Upper lobe of right lung (tissue), 1 donor: Measurements from ENCODE around the gene CTNNBL1. TPM values are rescaled to one million over a fixed set of nuclear protein-coding genes. Genes with fewer than 3 reads are reported as not detected.
A peak's percentile ranks its signal among the peaks of the same experiment; 100 is the strongest.
"Not testable (repeated sequence)": the region's sequence is repeated elsewhere in the genome, so short reads cannot be mapped to it uniquely, and the experiment has no call there.

Source experiments
- ATAC-seq: fragments of 200-7000 bp; cut with Tn5 transposase; one replicate; pipeline ENCODE4 v1.9.1; 2020; ENCODE audit warnings: mild to moderate bottlenecking, moderate library complexity
- DNase-seq: peaks from one replicate; pipeline ENCODE4 v3.0.0-alpha.2; 2020
- H3K27ac ChIP-seq: fragments of 200-600 bp; one replicate; pipeline ENCODE4 v1.8.0; 2022
- H3K27me3 ChIP-seq: fragments of 200-600 bp; one replicate; pipeline ENCODE4 v1.8.0; 2022; ENCODE audit warnings: mild to moderate bottlenecking
- H3K36me3 ChIP-seq: fragments of 200-600 bp; one replicate; pipeline ENCODE4 v1.8.0; 2022
- H3K4me1 ChIP-seq: fragments of 200-600 bp; one replicate; pipeline ENCODE4 v1.8.0; 2022
- H3K4me3 ChIP-seq: fragments of 200-600 bp; one replicate; pipeline ENCODE4 v1.8.0; 2022; ENCODE audit warnings: mild to moderate bottlenecking
- H3K9me3 ChIP-seq: fragments of 200-600 bp; one replicate; pipeline ENCODE4 v1.8.0; 2022
- intact Hi-C: fragments of 100-400 bp; cut with DNase I; formaldehyde crosslinking; loops from one replicate; pipeline ENCODE4 v1.11.0; 2022
- total RNA-seq: library from RNA; stranded (reverse); fragmentation: NEBNext Ultra II Directional; extraction: Animal tissue kit (Norgen Biotek cat#: 25700); gene quantifications from one replicate; pipeline ENCODE4 v1.2.1, GENCODE V29; 2021
- TF ChIP-seq, protein P1 (sequence below): fragments of 200-600 bp; IDR thresholded peaks from one replicate; pipeline ENCODE4 v1.8.0; 2022; ENCODE audit warnings: antibody characterized with exemption
- donor health status: DM: no; HTN: yes; CAD: no; lungs with severe emphysema.

CTNNBL1 gene
- total RNA-seq, 1 donor from 2014 or later, result 52.8 TPM

DNA sequence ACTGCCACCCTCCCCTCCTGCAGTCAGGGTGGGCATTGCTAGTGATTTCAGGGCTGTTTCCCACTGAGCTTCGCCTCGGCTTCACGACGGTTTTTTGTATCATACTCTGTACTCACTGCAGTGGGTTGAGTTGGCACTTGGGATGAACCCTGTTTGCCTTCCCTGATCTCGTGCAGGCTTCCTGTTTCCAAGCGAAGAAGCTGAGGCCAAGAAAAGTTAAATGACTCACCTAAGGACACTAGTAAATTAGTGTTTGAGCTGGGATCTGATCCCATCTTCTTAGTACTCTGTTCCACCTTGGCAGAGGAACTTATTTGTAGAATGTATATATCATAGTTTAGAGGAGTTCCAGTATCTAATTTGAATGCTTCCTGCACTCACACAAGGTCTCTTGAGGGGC lies 158.8 kb downstream of the CTNNBL1 start:
- H3K27ac ChIP-seq, result no peak overlapping the region
- TF ChIP-seq, protein P1, sequence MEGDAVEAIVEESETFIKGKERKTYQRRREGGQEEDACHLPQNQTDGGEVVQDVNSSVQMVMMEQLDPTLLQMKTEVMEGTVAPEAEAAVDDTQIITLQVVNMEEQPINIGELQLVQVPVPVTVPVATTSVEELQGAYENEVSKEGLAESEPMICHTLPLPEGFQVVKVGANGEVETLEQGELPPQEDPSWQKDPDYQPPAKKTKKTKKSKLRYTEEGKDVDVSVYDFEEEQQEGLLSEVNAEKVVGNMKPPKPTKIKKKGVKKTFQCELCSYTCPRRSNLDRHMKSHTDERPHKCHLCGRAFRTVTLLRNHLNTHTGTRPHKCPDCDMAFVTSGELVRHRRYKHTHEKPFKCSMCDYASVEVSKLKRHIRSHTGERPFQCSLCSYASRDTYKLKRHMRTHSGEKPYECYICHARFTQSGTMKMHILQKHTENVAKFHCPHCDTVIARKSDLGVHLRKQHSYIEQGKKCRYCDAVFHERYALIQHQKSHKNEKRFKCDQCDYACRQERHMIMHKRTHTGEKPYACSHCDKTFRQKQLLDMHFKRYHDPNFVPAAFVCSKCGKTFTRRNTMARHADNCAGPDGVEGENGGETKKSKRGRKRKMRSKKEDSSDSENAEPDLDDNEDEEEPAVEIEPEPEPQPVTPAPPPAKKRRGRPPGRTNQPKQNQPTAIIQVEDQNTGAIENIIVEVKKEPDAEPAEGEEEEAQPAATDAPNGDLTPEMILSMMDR, result no peak
- H3K4me1 ChIP-seq, result no peaks in the 10 kb centered on the region
- no peak for ATAC-seq
- H3K4me3 ChIP-seq, result no peak overlapping the region
- no peaks in the 10 kb centered on the region for H3K27me3 ChIP-seq
- H3K36me3 ChIP-seq, result peaks cover 32% of the 10 kb centered on the region
- H3K9me3 ChIP-seq, result no peaks in the 10 kb centered on the region
- intact Hi-C loops, result no loop called here
- no peak for DNase-seq

DNA sequence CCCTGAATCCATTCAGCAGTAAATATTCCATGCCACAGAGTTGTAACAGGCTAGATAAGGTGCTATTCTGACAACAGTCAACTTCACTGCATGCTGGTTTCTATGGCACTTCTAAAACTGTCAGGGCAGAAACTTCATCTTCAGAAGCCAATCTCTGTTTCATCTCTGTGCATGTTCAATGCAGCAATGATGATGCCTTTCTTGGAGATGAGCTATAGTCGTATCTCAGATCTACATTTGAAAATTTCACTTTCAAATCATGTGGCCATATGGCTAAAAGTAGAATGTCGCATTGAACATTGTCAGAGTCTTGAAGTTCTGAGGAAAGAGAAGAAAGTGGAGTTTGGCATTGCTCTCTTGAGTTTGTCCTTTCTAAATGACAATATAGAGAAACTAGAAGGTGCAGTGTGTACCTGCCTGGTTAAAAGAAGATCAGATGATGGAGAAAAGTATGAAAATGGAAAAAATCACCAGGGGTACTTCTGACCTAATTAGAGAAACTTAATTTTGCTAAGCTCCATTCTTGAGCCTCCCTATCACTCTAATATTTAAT lies 160.1 kb downstream of the CTNNBL1 start:
- Histone ChIP-seq H3K4me3 (no peak overlapping the region), H3K4me1 (no peaks in the 10 kb centered on the region), H3K9me3 (no peaks in the 10 kb centered on the region), H3K36me3 (peaks cover 32% of the 10 kb centered on the region), H3K27ac (no peak overlapping the region), H3K27me3 (no peaks in the 10 kb centered on the region)
- no peak for ATAC-seq
- DNase-seq, result no peak
- intact Hi-C loops, result no loop called here
- TF ChIP-seq, protein P1, result no peak

DNA sequence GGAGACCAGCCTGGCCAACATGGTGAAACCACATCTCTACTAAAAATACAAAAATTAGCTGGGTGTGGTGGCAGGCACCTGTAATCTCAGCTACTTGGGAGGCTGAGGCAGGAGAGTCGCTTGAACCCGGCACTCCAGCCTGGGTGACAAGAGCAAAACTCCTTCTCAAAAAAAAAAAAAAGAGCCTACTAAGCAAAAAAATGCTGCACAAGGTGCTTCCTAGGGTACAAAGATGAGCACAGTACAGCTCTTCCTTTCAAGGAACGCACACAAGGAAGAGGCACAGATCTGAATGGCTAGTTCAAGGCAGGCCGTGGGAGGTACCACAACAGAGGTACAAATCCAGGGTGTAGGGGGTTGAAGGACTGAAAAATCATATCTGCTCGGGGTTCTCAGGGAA lies 162.2 kb downstream of the CTNNBL1 start:
- DNase-seq, H3K27me3 ChIP-seq, H3K4me3 ChIP-seq, H3K4me1 ChIP-seq, H3K9me3 ChIP-seq, ATAC-seq, H3K27ac ChIP-seq, intact Hi-C loops: not testable (repeated sequence)
- peaks cover 45% of the 10 kb centered on the region for H3K36me3 ChIP-seq

DNA sequence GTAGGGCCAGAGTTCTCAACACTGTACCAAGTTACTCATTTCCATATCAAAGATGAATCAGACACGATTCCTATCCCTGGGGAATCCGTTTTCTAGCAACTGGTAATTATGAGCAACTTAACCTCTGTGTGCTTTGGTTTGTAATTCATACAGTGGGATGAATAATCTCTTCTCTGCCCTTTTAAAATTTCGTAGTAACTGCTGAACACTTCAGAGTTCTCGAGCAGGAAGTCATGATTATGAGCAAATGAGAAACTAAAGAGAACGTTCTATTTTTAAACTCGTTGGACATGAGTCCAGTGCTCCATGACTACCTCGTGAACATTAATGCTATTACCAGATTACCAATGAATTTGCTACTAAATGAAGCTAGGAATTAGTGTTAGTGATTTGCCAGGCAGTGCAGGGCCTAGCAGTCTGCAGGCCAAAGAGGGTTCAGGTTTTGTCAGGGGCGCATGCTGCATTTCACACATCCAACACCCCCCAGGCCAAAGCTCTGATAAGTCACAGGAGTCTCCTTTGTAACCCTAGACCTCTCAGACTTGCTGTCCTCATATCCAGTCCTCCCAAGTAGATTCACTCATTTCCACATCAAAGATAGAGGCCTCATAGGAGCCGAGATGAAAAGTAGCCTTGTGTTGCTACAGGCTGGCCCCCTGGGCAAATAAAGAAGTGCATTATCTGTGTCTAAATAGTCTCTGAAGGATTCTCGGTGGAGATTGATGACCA lies 163.3 kb downstream of the CTNNBL1 start:
- no peaks in the 10 kb centered on the region for H3K9me3 ChIP-seq
- ATAC-seq, result no peak
- intact Hi-C loops, result no loop called here
- DNase-seq, result no peak
- peaks cover 47% of the 10 kb centered on the region for H3K36me3 ChIP-seq
- no peaks in the 10 kb centered on the region for H3K27me3 ChIP-seq
- no peak overlapping the region for H3K27ac ChIP-seq
- no peak overlapping the region for H3K4me3 ChIP-seq
- TF ChIP-seq, protein P1, result no peak
- no peaks in the 10 kb centered on the region for H3K4me1 ChIP-seq

DNA sequence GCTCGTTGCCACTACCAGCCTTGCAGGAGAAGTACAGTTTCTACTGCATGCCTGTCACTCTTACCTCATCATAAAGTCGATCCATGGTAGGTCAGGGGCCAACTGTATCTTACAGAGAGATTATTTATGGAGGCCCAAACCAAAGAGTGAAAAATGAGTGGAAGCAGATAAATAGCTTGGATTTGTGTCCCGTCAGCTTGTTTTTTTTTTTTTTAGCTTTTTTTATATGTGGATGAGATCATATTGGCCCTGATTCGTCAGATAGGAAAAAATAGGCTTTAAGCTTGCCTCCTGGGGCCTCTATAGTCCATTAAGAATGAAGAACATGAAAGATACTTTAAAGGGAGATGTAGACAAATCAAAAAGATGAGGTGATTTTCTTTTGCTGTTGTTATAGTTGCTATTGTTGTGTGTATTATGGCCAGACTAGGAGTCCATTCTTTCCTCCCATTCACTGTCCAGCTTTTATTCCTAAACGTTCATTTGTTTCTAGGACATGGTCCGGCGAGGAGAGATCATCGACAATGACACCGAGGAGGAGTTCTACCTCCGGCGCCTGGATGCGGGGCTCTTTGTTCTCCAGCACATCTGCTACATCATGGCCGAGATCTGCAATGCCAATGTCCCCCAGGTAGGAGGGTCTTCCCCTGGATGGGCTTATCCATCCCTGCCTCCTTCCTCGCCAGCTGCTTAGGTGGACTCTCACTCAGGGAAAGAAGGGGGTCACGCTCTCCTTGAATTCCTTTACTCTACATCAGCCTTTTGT lies 165.8 kb downstream of the CTNNBL1 start:
- no peak for ATAC-seq
- intact Hi-C loops, result no loop called here
- DNase-seq, result no peak
- Histone ChIP-seq H3K4me1 (no peaks in the 10 kb centered on the region), H3K9me3 (no peaks in the 10 kb centered on the region), H3K4me3 (no peak overlapping the region), H3K36me3 (peaks cover 39% of the 10 kb centered on the region), H3K27ac (no peak overlapping the region), H3K27me3 (no peaks in the 10 kb centered on the region)
- TF ChIP-seq, protein P1, result no peak

DNA sequence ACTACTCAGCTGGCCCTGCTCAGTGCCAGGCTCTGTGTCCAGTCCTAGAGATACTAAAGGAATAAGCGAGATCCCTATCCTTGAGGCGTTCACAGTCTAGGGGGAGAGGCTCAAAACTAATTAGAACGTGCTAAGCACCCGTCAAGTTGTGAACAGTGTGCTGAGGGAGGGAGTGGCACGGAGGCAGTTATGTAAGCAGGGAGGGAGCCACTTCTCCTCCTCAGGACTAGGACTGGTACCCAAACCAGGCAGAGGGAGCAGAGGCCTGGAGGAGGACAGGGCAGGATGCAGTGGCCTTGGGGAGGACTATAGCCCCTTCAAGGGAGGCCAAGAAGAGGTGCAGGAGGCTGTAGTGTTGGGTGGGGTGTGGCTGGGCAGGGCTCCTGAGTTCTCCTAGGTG lies 169.5 kb downstream of the CTNNBL1 start:
- intact Hi-C loops, result no loop called here

More for the DNA sequence above, 169.5 kb downstream of the CTNNBL1 start:
- DNase-seq, result peak; percentile 31
- Histone ChIP-seq H3K36me3 (peaks cover 43% of the 10 kb centered on the region), H3K4me3 (no peak overlapping the region), H3K27ac (no peak overlapping the region), H3K9me3 (no peaks in the 10 kb centered on the region), H3K4me1 (no peaks in the 10 kb centered on the region), H3K27me3 (no peaks in the 10 kb centered on the region)
- no peak for ATAC-seq
- TF ChIP-seq, protein P1, result no peak
